Measurements from ENCODE around the gene LCLAT1. TPM values are rescaled to one million over a fixed set of nuclear protein-coding genes. Genes with fewer than 3 reads are reported as not detected.

Gene LCLAT1
- total RNA-seq, 2 donors from 2014 or later: 30.2 to 34.2 TPM

DNA sequence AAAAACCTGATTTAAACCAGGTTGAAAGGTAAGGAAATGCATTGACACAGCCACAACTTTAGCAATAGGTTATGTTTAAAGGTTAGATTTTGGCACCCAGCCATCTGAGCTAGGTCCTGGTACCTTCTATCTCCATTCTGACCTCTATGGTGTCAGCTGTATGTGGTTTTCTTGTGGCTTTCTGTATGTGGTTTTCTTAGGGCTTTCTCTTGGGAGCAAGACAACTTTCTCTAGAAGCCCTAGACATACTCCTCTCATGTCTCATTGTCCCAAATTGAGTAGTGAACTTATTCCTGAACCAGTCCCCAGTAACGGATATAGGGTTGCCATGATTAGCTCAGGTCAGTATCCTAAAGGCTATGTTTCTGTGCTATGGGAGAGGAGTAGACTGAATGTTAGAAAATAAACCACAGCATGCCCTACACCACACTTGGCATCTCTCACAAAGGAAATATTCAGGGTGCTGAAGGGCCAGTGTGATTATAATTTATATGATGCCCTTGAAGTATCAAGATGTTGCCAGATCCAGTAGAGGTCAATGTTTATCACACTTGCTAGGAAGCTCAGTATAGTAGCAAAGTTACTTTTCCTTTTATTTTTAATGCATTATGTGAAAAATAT is 184.1 kb downstream of the LCLAT1 start:
- no peak for DNase-seq
- Histone ChIP-seq H3K27me3 (ENCODE audit: control insufficient read depth, insufficient read depth, low read length, poor library complexity, severe bottlenecking) (no peaks in the 10 kb centered on the region), H3K9me3 (ENCODE audit: control insufficient read depth, low read length) (no peaks in the 10 kb centered on the region), H3K9ac (ENCODE audit: extremely low read depth, low read length, poor library complexity, severe bottlenecking) (no peak overlapping the region), H3K4me1 (ENCODE audit: control insufficient read depth, insufficient read depth, low read length) (no peaks in the 10 kb centered on the region), H3K4me3 (ENCODE audit: low read length) (no peak overlapping the region), H3K27ac (ENCODE audit: low read depth, low read length) (no peak overlapping the region), H3K36me3 (ENCODE audit: control insufficient read depth, insufficient read depth, low read length) (no peaks in the 10 kb centered on the region)
- H3K27me3 Mint-ChIP-seq (ENCODE audit: insufficient read depth): no peaks in the 10 kb centered on the region
- no peak overlapping the region for H3K4me3 Mint-ChIP-seq
- no peaks in the 10 kb centered on the region for H3K9me3 Mint-ChIP-seq
- TF ChIP-seq, protein P1, sequence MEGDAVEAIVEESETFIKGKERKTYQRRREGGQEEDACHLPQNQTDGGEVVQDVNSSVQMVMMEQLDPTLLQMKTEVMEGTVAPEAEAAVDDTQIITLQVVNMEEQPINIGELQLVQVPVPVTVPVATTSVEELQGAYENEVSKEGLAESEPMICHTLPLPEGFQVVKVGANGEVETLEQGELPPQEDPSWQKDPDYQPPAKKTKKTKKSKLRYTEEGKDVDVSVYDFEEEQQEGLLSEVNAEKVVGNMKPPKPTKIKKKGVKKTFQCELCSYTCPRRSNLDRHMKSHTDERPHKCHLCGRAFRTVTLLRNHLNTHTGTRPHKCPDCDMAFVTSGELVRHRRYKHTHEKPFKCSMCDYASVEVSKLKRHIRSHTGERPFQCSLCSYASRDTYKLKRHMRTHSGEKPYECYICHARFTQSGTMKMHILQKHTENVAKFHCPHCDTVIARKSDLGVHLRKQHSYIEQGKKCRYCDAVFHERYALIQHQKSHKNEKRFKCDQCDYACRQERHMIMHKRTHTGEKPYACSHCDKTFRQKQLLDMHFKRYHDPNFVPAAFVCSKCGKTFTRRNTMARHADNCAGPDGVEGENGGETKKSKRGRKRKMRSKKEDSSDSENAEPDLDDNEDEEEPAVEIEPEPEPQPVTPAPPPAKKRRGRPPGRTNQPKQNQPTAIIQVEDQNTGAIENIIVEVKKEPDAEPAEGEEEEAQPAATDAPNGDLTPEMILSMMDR (conservative IDR thresholded peaks at IDR 0.05): no peak
- peaks cover 6% of the 10 kb centered on the region for H3K4me1 Mint-ChIP-seq
- peaks cover 2% of the 10 kb centered on the region for H3K36me3 Mint-ChIP-seq (ENCODE audit: low read depth)
- WGBS, 2 experiments (ENCODE audit: insufficient coverage in 1 of 2, insufficient read length in 1 of 2): 0% methylated on average over 1 of the region's 1 CpG; no CpG with 5 or more reads in 1 of the 2 experiments
- no peak overlapping the region for H3K27ac Mint-ChIP-seq

DNA sequence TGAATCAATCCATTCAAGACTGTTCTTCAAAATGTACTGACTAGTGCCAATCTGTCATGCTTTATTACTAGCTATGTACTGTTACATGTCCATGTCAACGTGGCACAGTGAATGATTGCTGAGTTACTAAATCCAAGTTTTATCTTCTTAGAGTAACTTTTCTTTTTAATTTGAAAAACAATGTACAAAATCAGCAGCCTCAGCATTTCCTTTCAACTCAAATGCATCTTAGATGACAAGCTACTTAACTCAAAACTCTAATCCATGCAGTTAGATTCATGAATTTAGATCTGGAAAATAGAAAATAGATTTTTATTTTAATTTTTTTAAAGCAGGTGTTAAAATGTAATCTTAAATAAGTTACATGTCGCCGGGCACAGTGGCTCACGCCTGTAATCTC is 186.0 kb downstream of the LCLAT1 start:
- peaks cover 6% of the 10 kb centered on the region for H3K4me1 Mint-ChIP-seq
- no peaks in the 10 kb centered on the region for H3K27me3 Mint-ChIP-seq (ENCODE audit: insufficient read depth)

DNA sequence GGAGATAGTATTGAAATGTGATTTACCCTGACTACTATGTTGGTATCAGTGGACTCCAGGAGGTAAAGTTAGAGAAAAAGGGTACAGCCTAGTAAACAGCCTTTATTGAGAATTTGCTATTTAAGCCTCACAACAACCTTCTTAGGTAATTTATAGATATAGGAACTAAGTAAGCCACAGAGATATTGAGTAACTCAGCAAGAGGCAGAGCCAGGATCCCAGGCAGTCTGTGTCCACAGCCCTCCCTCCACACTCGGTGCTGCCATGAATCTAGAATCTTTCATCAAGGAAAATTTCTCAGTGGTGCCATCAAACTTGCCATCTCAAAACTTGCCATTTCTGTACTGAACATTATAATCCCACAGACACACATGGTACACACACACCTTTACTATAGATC is 189.3 kb downstream of the LCLAT1 start:
- H3K27ac ChIP-seq (ENCODE audit: low read depth, low read length): no peak overlapping the region

More for the DNA sequence above, 186.0 kb downstream of the LCLAT1 start:
- Histone ChIP-seq H3K9ac (ENCODE audit: extremely low read depth, low read length, poor library complexity, severe bottlenecking) (no peak overlapping the region), H3K9me3 (ENCODE audit: control insufficient read depth, low read length) (no peaks in the 10 kb centered on the region), H3K36me3 (ENCODE audit: control insufficient read depth, insufficient read depth, low read length) (no peaks in the 10 kb centered on the region), H3K4me3 (ENCODE audit: low read length) (no peak overlapping the region), H3K27ac (ENCODE audit: low read depth, low read length) (no peak overlapping the region), H3K4me1 (ENCODE audit: control insufficient read depth, insufficient read depth, low read length) (no peaks in the 10 kb centered on the region), H3K27me3 (ENCODE audit: control insufficient read depth, insufficient read depth, low read length, poor library complexity, severe bottlenecking) (no peaks in the 10 kb centered on the region)
- H3K27ac Mint-ChIP-seq: no peak overlapping the region
- TF ChIP-seq, protein P1 (conservative IDR thresholded peaks at IDR 0.05): no peak
- WGBS, 2 experiments (ENCODE audit: insufficient coverage in 1 of 2, insufficient read length in 1 of 2): 99% methylated on average over 4 of the region's 4 CpGs; no CpG with 5 or more reads in 1 of the 2 experiments
- DNase-seq: no peak
- H3K4me3 Mint-ChIP-seq: no peak overlapping the region
- H3K9me3 Mint-ChIP-seq: no peaks in the 10 kb centered on the region
- H3K36me3 Mint-ChIP-seq (ENCODE audit: low read depth): peaks cover 4% of the 10 kb centered on the region

More for the DNA sequence above, 189.3 kb downstream of the LCLAT1 start:
- peaks cover 23% of the 10 kb centered on the region for H3K36me3 Mint-ChIP-seq (ENCODE audit: low read depth)
- H3K4me3 ChIP-seq (ENCODE audit: low read length): no peak overlapping the region
- H3K9me3 Mint-ChIP-seq: no peaks in the 10 kb centered on the region
- no peaks in the 10 kb centered on the region for H3K27me3 ChIP-seq (ENCODE audit: control insufficient read depth, insufficient read depth, low read length, poor library complexity, severe bottlenecking)
- no peaks in the 10 kb centered on the region for H3K4me1 Mint-ChIP-seq
- H3K27me3 Mint-ChIP-seq (ENCODE audit: insufficient read depth): no peaks in the 10 kb centered on the region
- DNase-seq: no peak
- H3K9me3 ChIP-seq (ENCODE audit: control insufficient read depth, low read length): no peaks in the 10 kb centered on the region
- no peak overlapping the region for H3K4me3 Mint-ChIP-seq
- H3K9ac ChIP-seq (ENCODE audit: extremely low read depth, low read length, poor library complexity, severe bottlenecking): no peak overlapping the region
- 92% methylated on average over 1 of the region's 1 CpG; no CpG with 5 or more reads in 1 of the 2 experiments for WGBS, 2 experiments (ENCODE audit: insufficient coverage in 1 of 2, insufficient read length in 1 of 2)
- peaks cover 11% of the 10 kb centered on the region for H3K36me3 ChIP-seq (ENCODE audit: control insufficient read depth, insufficient read depth, low read length)
- no peak overlapping the region for H3K27ac Mint-ChIP-seq
- TF ChIP-seq, protein P1 (conservative IDR thresholded peaks at IDR 0.05): no peak
- no peaks in the 10 kb centered on the region for H3K4me1 ChIP-seq (ENCODE audit: control insufficient read depth, insufficient read depth, low read length)

Data from endodermal cell (in vitro differentiated cells).